Thyroid gland (tissue), 4 donors: Measurements from ENCODE around the gene CERS5.

Experiments
- POLR2A ChIP-seq, 2 donors: fragments of 450-650 bp; IDR thresholded peaks; one replicate each; pipeline ENCODE4 v1.6.1; 2017; ENCODE audit warnings: antibody characterized with exemption in 2 of 2, mild to moderate bottlenecking in 2 of 2, moderate library complexity in 1 of 2
- TF ChIP-seq, protein P1 (sequence below), 6 experiments: fragments of 200-600 bp in 3 of 6; fragments of 450-650 bp in 3 of 6; sonication (generic) in 3 of 6; IDR thresholded peaks; one replicate each; pipeline ENCODE4 v1.5.1; 2016 to 2019; ENCODE audit warnings: antibody characterized with exemption in 6 of 6, mild to moderate bottlenecking in 2 of 6, inconsistent platforms in 1 of 6, moderate library complexity in 1 of 6

DNA sequence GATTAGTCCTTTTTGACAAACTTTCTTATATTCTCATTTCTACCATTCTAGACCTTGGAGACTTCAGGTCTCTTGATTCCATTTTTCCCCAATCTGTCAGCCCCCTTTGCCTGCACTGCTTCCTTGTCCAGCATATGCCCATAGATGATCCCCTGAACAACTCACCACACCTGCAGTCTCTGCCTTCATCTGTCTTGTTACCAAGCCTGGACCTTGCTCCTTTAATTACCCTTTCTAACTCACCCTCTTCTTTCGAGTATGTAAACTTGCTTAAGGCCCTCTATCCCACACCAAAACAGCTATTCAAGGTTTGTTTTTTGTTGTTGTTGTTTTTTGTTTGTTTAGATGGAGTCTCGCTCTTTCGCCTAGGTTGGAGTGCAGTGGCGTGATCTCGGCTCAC is 45.5 kb downstream of the CERS5 start:
- TF ChIP-seq, protein P1, sequence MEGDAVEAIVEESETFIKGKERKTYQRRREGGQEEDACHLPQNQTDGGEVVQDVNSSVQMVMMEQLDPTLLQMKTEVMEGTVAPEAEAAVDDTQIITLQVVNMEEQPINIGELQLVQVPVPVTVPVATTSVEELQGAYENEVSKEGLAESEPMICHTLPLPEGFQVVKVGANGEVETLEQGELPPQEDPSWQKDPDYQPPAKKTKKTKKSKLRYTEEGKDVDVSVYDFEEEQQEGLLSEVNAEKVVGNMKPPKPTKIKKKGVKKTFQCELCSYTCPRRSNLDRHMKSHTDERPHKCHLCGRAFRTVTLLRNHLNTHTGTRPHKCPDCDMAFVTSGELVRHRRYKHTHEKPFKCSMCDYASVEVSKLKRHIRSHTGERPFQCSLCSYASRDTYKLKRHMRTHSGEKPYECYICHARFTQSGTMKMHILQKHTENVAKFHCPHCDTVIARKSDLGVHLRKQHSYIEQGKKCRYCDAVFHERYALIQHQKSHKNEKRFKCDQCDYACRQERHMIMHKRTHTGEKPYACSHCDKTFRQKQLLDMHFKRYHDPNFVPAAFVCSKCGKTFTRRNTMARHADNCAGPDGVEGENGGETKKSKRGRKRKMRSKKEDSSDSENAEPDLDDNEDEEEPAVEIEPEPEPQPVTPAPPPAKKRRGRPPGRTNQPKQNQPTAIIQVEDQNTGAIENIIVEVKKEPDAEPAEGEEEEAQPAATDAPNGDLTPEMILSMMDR (IDR thresholded peaks at IDR 0.05): no peak
- TF ChIP-seq POLR2A (IDR thresholded peaks at IDR 0.05): no peak
